ENCODE results near the gene ZBTB3. TPM values are rescaled to one million over a fixed set of nuclear protein-coding genes. Genes with fewer than 3 reads are reported as not detected.

ZBTB3 gene
- total RNA-seq, 1 experiment from 2014 or later: 16.5 TPM

DNA sequence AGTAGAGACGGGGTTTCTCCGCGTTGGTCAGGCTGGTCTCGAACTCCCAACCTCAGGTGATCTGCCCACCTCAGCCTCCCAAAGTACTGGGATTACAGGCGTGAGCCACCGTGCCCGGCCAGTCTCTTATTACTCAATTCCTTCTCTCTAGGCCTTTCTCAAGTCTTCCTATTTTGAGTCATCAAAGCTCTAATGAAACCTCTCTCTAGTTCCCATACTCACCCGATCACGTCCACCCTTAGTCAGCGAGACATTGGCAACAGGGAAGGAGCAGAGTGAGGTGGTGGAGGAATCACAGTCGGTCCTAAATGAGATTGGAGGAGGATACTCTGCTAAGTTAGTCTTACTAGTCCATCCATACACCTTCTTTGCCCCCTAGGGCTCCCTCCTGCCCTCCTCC lies 51.7 kb downstream of the ZBTB3 start:
- no peak overlapping the region for H3K4me3 ChIP-seq
- TF ChIP-seq EZH2 (IDR thresholded peaks at IDR 0.05; ENCODE audit: low read depth): no peak
- no peak for TF ChIP-seq CTCF (conservative IDR thresholded peaks at IDR 0.05)
- H3K9me3 ChIP-seq (ENCODE audit: insufficient read depth, low read depth): no peaks in the 10 kb centered on the region
- peaks cover 14% of the 10 kb centered on the region for H3K4me1 ChIP-seq (replicated peaks; ENCODE audit: insufficient read depth)
- DNase-seq: no peak
- H4K20me1 ChIP-seq (ENCODE audit: insufficient read depth): no peaks in the 10 kb centered on the region
- no peaks in the 10 kb centered on the region for H3K27me3 ChIP-seq (ENCODE audit: insufficient read depth, low read depth)
- no TSS peak for BruUV-seq (replicated peaks)
- no peaks in the 10 kb centered on the region for H3K9me2 ChIP-seq (ENCODE audit: insufficient read depth)
- intact Hi-C loops (cut with micrococcal nuclease; ENCODE audit: unreplicated experiment): no loop called here
- ChIA-PET POLR2A (ENCODE audit: unreplicated experiment) (no interaction called here), CTCF (no interaction called here)
- H2AFZ ChIP-seq: no peak overlapping the region
- no peak overlapping the region for H3K4me2 ChIP-seq
- H3K36me3 ChIP-seq (ENCODE audit: low read depth): peaks cover 6% of the 10 kb centered on the region; the same call in 1 of the 2 replicates
- H3K27ac ChIP-seq: no peak overlapping the region
- H3F3A ChIP-seq (ENCODE audit: insufficient read depth, low read depth): peaks cover 25% of the 10 kb centered on the region
- H3K79me2 ChIP-seq (ENCODE audit: low read depth): peaks cover 19% of the 10 kb centered on the region

Small RNAs within 50 kb of the gene (microRNA-seq; reads per million reads assigned to microRNA genes)
- not detected for gene MIR6514 (ENCODE audit: borderline number of aligned reads, borderline replicate concordance)
- not detected for gene MIR6748 (ENCODE audit: borderline number of aligned reads, borderline replicate concordance)

Other genes starting within 250 kb of the ZBTB3 start
- 632 and 734 TPM in 2 replicates for gene AHNAK, start 207.4 kb downstream of the ZBTB3 start, total RNA-seq (2021)
- 1,773 and 2,008 TPM in 2 replicates for gene EEF1G, start 180.3 kb downstream of the ZBTB3 start, total RNA-seq (2021)
- 39.3 and 40.5 TPM in 2 replicates for gene TUT1, start 162.6 kb downstream of the ZBTB3 start, total RNA-seq (2021)
- 96.6 and 120 TPM in 2 replicates for gene MTA2, start 152.3 kb downstream of the ZBTB3 start, total RNA-seq (2021)
- 83.2 and 84.2 TPM in 2 replicates for gene EML3, start 141.4 kb downstream of the ZBTB3 start, total RNA-seq (2021)
- gene ROM1, start 140.9 kb downstream of the ZBTB3 start, total RNA-seq (2021): 6.2 and 7.0 TPM in 2 replicates
- 38.9 and 60.5 TPM in 2 replicates for gene B3GAT3, start 132.2 kb downstream of the ZBTB3 start, total RNA-seq (2021)
- gene GANAB, start 107.5 kb downstream of the ZBTB3 start, total RNA-seq (2021): 478 and 525 TPM in 2 replicates
- gene INTS5, start 100.9 kb downstream of the ZBTB3 start, total RNA-seq (2021): 28.2 and 31.5 TPM in 2 replicates
- gene C11orf98, start 89.0 kb downstream of the ZBTB3 start, total RNA-seq (2021): 86.7 and 94.9 TPM in 2 replicates
- gene CSKMT, start 88.8 kb downstream of the ZBTB3 start, total RNA-seq (2021): 19.2 and 51.9 TPM in 2 replicates
- gene UQCC3, start 82.5 kb downstream of the ZBTB3 start, total RNA-seq (2021): 16.1 and 25.4 TPM in 2 replicates
- gene LBHD1, start 81.9 kb downstream of the ZBTB3 start, total RNA-seq (2021): 13.2 and 16.1 TPM in 2 replicates
- gene UBXN1, start 75.1 kb downstream of the ZBTB3 start, total RNA-seq (2021): 143 and 150 TPM in 2 replicates
- gene LRRN4CL, start 64.6 kb downstream of the ZBTB3 start, total RNA-seq (2021): 1.0 and 1.3 TPM in 2 replicates
- gene BSCL2, start 46.7 kb downstream of the ZBTB3 start, total RNA-seq (2021): 173 and 201 TPM in 2 replicates
- gene GNG3, start 46.5 kb downstream of the ZBTB3 start, total RNA-seq (2021): 0.57 TPM in 1 of 2 replicates, not detected in the other
- gene HNRNPUL2, start 26.7 kb downstream of the ZBTB3 start, total RNA-seq (2021): 55.2 and 76.9 TPM in 2 replicates
- gene TTC9C, start 25.7 kb downstream of the ZBTB3 start, total RNA-seq (2021): 65.3 and 71.4 TPM in 2 replicates
- 131 and 155 TPM in 2 replicates for gene POLR2G, start 7.4 kb upstream of the ZBTB3 start, total RNA-seq (2021)
- 31.2 and 36.4 TPM in 2 replicates for gene TAF6L, start 17.2 kb upstream of the ZBTB3 start, total RNA-seq (2021)
- gene TMEM179B, start 33.2 kb upstream of the ZBTB3 start, total RNA-seq (2021): 45.5 and 48.3 TPM in 2 replicates
- 17.9 and 22.6 TPM in 2 replicates for gene TMEM223, start 37.8 kb upstream of the ZBTB3 start, total RNA-seq (2021)
- gene NXF1, start 51.3 kb upstream of the ZBTB3 start, total RNA-seq (2021): 45.6 and 56.1 TPM in 2 replicates
- gene STX5, start 77.9 kb upstream of the ZBTB3 start, total RNA-seq (2021): 61.9 and 65.8 TPM in 2 replicates
- gene TEX54, start 78.7 kb upstream of the ZBTB3 start, total RNA-seq (2021): not detected in 2 replicates
- gene WDR74, start 85.4 kb upstream of the ZBTB3 start, total RNA-seq (2021): 72.4 and 74.1 TPM in 2 replicates
- gene SLC3A2, start 126.7 kb upstream of the ZBTB3 start, total RNA-seq (2021): 513 and 619 TPM in 2 replicates
- not detected in 2 replicates for gene CHRM1, start 167.2 kb upstream of the ZBTB3 start, total RNA-seq (2021)
- not detected in 2 replicates for gene SLC22A6, start 230.8 kb upstream of the ZBTB3 start, total RNA-seq (2021)